GOT3 (cell line): ENCODE data around the gene HDGFL1.

Source experiments
- DNase-seq: peaks from one replicate; lab custom pipeline; 2025; ENCODE audit warnings: mixed read lengths; lab: John Stamatoyannopoulos, UW

HDGFL1 gene

DNA sequence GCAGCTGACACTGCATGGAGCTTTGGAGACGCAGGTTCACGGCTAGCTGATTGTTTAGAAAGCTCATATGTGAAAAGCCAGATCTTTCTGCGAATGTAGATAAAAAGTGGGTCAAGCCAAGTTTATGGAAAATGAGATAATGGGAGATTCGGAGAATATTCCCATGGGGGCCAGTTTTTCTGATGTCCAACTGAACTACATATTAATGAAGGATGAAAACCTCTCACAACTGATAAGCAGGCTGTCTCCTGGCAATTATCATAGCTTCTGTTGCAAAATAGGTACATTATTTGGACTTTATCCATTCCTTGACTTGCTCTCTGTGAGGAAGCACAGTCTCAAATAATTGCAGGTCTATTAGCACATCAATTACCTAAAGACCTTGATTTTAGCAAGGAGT is 21.1 kb downstream of the HDGFL1 start:
- DNase-seq = no peak

DNA sequence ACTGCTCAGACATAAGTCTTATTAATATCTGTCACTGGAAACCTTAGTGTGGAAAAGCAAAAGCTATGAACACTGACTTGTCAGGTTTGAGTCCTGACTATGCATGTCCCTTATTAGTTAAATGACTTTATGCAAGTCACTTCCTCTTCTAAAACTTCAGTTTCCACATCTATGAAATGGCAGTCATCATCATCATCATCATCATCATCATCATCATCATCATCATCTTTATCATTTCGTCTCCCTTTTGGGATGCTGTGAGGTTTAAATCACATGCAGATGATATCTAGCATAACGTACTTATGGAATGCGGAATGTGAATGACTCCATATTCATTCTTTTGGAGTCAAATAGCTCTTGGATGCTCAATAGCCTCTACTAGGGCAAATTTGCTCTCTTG is 24.5 kb downstream of the HDGFL1 start:
- DNase-seq = no peak

DNA sequence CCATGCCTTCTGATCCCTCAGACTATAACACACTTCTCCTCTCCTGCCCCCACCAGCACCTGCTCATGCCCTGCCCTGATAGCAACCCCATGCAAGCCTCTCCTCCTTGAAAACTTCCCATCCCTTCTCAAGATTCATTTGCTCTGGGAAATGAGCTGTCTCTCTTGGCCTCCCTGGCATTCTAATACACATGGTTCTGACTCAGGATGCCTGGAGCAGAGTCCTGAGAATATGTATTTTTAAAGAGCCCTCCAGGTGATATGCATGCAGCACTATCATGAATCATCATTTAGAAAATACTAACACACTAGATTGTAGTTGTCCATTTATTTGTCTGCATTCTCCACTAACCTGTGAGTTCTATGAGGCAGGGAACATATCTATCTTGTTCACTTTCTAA is 26.6 kb downstream of the HDGFL1 start:
- DNase-seq = no peak

DNA sequence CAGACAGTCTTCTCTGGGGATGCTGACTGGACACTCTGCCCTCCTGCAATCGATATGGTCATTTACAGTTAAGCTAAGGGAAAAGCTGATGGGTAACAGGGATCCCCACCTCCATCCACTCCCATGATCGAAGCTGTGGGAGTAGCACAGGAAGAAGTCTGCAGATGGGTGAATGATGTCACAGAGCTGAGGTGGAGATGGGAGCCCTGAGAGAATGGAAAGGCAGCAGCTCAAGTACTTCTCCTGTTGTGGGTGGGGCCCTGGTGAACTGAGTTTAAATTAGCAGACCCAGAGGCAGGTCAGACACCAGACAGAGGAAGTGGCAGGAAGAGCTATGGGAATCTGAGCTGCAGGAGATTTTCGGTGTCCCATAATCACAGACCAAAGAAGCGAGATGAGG is 29.0 kb downstream of the HDGFL1 start:
- no peak for DNase-seq

DNA sequence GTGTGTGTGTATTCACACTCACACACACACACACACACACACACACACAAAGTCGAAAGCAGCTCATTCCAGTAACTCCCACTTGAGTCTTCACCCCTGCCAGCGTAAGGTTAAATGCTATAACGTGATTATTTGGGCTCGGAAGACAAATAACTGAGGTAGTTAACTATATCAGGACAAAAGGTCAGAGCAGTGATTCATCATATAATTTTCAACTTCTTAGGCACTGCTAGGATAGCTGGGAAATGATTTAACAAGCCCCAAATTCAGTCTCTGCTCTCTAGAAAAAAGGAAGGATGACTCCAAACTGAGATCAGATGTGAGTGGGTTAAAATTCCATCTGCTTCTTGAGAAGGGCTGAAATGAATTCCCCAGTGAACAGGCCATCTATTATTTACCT is 30.7 kb downstream of the HDGFL1 start:
- no peak for DNase-seq

DNA sequence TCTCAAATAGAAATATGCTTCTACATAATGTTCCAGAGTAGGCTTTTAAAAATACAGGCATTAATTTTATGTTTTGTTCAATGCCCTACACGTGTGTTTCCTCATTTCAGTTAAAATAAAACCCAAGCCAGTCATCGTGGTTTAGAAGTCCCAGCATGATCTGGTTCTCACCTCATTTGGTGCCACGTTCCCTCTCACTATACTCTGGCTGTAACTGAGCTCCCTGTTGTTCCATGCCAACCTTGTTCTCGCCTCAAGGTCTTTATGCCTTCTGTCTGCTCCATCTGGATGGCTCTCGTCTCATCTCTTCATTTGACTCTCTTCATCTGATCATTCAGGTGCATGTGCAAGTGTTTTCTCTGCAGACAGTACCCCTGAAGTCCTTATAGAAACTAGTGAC is 32.6 kb downstream of the HDGFL1 start:
- DNase-seq = no peak

DNA sequence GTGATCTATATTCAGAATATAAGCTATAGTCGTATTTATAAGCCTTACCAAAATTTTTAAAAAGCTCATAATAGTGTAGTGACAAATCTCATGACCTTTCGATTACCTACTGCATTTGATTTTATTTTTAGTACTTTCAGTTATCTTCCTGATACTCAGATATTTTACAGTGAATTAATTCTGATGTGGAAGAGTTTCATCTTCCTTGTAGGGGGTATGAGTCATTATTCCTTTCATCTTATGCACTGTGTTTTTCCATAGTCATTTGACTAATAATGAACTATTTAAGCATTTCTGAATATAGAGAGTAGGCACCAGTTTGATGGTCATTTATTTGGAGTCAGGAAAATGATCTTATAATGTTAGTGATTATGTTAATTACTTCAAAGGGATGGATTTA is 36.4 kb downstream of the HDGFL1 start:
- DNase-seq = no peak

DNA sequence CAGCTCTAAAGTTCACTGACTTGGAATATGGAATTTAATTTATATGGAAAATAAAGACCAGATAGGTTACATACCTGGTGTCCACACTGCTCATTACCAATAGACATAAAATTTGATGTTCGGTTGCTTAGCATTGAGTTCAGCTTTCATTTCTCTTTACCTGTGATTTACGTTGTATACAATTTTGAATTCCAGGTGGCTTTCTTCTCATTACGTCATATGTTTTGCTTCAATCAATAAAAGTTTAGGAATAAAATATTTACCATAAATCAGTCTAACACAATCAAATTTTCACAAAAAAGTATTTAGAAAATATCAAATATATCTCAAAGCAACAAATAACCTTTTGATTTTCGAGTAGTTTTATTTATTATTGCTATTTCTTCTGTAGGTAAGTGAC is 40.8 kb downstream of the HDGFL1 start:
- DNase-seq = no peak

DNA sequence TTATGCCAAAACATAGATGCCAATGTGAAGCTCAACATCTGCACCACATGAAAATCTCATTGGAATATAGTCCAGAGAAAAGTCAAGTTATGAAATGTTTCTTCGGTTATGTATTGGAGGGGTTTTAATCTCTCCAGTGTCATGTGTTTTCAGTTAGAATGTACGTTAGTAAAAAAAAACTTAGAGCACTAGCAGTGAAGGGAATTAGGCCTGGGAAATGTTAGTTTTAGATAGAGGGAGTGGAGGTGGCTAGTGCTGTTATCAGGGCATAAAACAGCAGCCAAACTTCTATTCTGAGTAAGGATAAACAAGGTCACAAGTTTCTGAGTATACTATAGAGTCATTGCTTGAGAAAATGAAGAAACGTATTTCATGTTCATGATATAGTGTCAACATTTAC is 42.9 kb downstream of the HDGFL1 start:
- no peak for DNase-seq

DNA sequence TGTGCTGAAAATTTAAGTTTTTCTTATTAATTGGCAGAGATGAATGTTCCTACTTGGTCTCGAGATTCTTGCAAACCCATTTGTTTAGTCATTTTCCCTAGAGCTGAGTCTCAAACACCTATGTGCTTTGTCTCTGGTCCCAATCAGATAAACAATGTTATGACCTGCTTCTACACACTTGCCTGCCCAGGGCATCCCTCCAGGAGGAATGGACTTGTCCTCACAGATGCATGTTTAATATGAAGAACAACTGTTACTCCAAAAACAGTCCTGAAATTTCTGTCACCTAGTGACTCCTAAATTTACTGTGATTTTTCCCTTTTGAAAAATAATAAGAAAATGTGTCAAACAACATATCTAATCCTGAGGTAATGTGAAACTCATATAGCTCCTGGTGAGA is 43.7 kb downstream of the HDGFL1 start:
- DNase-seq = no peak

DNA sequence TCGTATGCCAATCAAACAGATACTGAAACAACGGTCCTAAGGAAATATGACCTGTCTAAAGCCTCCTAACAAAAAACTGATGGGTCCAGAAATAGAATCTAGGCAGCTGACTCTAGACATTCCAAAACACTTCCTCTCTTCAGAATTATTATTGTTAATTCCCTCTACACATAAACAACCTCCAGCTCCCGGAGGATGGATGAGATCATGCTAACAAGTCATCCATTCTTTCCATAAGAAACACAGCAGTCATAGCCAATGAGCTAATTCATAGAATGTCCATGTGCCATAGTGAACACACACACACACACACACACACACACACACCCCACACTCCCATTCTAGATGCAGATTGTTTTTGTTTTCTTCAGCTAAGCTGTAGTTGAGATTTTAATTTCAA is 44.3 kb downstream of the HDGFL1 start:
- DNase-seq = no peak

DNA sequence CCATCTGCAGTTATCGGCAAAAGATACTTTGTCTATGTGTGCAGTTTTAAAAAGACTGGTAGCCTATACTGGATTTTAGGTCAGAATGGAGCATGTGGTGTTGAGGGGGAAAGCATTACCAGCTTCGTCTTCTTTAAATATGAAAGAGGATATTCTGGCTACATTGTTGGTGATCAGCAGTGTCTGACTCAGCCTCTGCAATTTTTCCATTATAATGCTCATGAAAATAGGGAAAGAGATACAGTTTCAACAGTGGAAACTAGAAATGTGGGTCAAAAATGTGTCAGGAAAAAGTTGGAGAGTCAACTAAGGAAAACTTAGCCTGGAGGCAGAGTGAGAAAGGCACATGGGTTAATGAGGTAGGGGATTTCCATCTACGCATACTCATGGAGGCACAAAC is 45.2 kb downstream of the HDGFL1 start:
- no peak for DNase-seq

DNA sequence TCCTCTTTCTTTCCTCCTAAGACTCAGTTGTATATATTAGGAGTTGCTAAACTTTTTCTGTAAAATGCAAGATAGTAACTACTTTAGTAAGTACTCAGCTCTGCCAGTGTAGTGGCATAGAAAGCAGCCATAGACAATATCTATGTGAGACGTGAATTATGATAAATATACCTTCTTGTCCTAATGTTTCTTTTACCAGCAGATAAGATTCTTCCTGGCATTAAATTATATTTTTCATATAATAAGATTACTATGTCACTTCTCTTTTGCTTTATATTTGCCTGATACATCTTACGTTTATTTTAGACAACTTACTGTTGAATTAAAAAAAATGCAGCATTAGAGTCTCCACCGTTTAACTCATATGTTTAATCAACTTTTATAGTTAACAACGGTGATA is 51.7 kb downstream of the HDGFL1 start:
- DNase-seq = no peak
